ENCODE data around the gene STRAP. TPM values are rescaled to one million over a fixed set of nuclear protein-coding genes. Genes with fewer than 3 reads are reported as not detected.

STRAP gene
- polyA plus RNA-seq, 1 of the 3 experiments (the other 2 are of a cell fraction): 85.6 TPM

GRCh38 chr12:15936751-15937150, 54.6 kb downstream of the STRAP start:
- no peaks in the 10 kb centered on the region for H3K9me3 ChIP-seq
- no peaks in the 10 kb centered on the region for H3K27me3 ChIP-seq (ENCODE audit: insufficient read depth)
- 92% methylated on average over 3 of the region's 3 CpGs for WGBS (ENCODE audit: low lambda C conversion rate)
- no peak overlapping the region for H3K9ac ChIP-seq
- H3K36me3 ChIP-seq (replicated peaks in 1 of 2; ENCODE audit: control insufficient read depth in 1 of 2, insufficient read depth in 2 of 2, low read length in 1 of 2): no peaks in the 10 kb centered on the region
- no peaks in the 10 kb centered on the region for H3K9me2 ChIP-seq
- no peak for DNase-seq
- no peak overlapping the region for H3K4me2 ChIP-seq
- H3K79me2 ChIP-seq (ENCODE audit: insufficient read depth): peaks cover 19% of the 10 kb centered on the region; the same call in 1 of the 2 replicates
- CTCF ChIA-PET: interaction anchor here (0.9 kb wide), 1 partner anchor 38 kb away, joined by 3 read pairs; no protein-coding TSS in a partner anchor
- POLR2A ChIA-PET: no interaction called here
- H2AFZ ChIP-seq (ENCODE audit: low read depth): no peak overlapping the region
- no peak for TF ChIP-seq RCOR1 (IDR thresholded peaks at IDR 0.05; ENCODE audit: low read length)
- no peak for TF ChIP-seq EP300 (IDR thresholded peaks at IDR 0.05; ENCODE audit: borderline replicate concordance in 1 of 2, low read depth in 1 of 2, low read length in 1 of 2)
- no peak for TF ChIP-seq GATA2 (CRISPR knock-in tag; IDR thresholded peaks at IDR 0.05)
- no peak for TF ChIP-seq GABPA (IDR thresholded peaks at IDR 0.05; ENCODE audit: low read depth)
- TF ChIP-seq CHD2 (IDR thresholded peaks at IDR 0.05; ENCODE audit: low read length, partially characterized antibody): no peak
- TF ChIP-seq, protein P1, sequence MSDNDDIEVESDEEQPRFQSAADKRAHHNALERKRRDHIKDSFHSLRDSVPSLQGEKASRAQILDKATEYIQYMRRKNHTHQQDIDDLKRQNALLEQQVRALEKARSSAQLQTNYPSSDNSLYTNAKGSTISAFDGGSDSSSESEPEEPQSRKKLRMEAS (IDR thresholded peaks at IDR 0.05; ENCODE audit: low read depth): no peak
- TF ChIP-seq, protein P2, sequence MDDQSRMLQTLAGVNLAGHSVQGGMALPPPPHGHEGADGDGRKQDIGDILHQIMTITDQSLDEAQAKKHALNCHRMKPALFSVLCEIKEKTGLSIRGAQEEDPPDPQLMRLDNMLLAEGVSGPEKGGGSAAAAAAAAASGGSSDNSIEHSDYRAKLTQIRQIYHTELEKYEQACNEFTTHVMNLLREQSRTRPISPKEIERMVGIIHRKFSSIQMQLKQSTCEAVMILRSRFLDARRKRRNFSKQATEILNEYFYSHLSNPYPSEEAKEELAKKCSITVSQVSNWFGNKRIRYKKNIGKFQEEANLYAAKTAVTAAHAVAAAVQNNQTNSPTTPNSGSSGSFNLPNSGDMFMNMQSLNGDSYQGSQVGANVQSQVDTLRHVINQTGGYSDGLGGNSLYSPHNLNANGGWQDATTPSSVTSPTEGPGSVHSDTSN (IDR thresholded peaks at IDR 0.05): no peak
- no peak for TF ChIP-seq POLR2AphosphoS5 (IDR thresholded peaks at IDR 0.05; ENCODE audit: low read depth, low read length)
- H3K4me1 ChIP-seq (ENCODE audit: control insufficient read depth in 1 of 2, insufficient read depth in 2 of 2, low read depth in 1 of 2, low read length in 1 of 2): peaks cover 0 to 3% of the 10 kb centered on the region in 2 experiments; a peak in 1 of 4 replicates
- no peaks in the 10 kb centered on the region for H4K20me1 ChIP-seq (ENCODE audit: insufficient read depth)
- no peak overlapping the region for H3K27ac ChIP-seq (ENCODE audit: low read depth in 2 of 2, low read length in 1 of 2)
- peaks cover 3% of the 10 kb centered on the region for H3F3A ChIP-seq (replicated peaks; ENCODE audit: insufficient read depth)
- H3K4me3 ChIP-seq (ENCODE audit: low read depth in 2 of 2, low read length in 1 of 2): no peak overlapping the region

DNA sequence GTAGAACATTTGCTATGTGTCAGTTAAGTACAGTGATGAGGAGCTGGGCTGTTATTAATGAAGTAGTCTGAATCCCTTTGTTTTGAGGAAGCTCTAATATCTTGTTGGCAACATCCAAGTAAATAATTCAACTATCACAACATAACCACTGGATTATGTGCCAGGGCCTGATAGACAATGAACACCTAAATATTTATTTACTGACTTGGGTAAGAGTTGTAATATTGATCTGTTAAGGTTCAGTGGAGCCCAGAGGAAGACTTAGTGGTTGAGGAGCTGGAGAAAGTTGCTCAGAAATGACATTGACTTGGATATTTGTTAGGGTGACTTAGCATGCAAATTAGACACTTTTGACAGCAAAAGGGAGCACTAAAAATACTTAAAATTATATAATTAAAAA, 55.7 kb downstream of the STRAP start:
- Histone ChIP-seq H3K9me2 (no peaks in the 10 kb centered on the region), H3K4me2 (no peak overlapping the region), H3F3A (replicated peaks; ENCODE audit: insufficient read depth) (peaks cover 3% of the 10 kb centered on the region), H3K9ac (no peak overlapping the region), H3K36me3 (replicated peaks in 1 of 2; ENCODE audit: control insufficient read depth in 1 of 2, insufficient read depth in 2 of 2, low read length in 1 of 2) (no peaks in the 10 kb centered on the region), H3K4me3 (ENCODE audit: low read depth in 2 of 2, low read length in 1 of 2) (no peak overlapping the region), H3K4me1 (ENCODE audit: control insufficient read depth in 1 of 2, insufficient read depth in 2 of 2, low read depth in 1 of 2, low read length in 1 of 2) (no peaks in the 10 kb centered on the region), H3K27ac (ENCODE audit: low read depth in 2 of 2, low read length in 1 of 2) (no peak overlapping the region), H4K20me1 (ENCODE audit: insufficient read depth) (no peaks in the 10 kb centered on the region), H3K79me2 (ENCODE audit: insufficient read depth) (peaks cover 14% of the 10 kb centered on the region; the same call in 1 of the 2 replicates), H3K9me3 (no peaks in the 10 kb centered on the region), H2AFZ (ENCODE audit: low read depth) (no peak overlapping the region), H3K27me3 (ENCODE audit: insufficient read depth) (no peaks in the 10 kb centered on the region)
- TF ChIP-seq, protein P3, sequence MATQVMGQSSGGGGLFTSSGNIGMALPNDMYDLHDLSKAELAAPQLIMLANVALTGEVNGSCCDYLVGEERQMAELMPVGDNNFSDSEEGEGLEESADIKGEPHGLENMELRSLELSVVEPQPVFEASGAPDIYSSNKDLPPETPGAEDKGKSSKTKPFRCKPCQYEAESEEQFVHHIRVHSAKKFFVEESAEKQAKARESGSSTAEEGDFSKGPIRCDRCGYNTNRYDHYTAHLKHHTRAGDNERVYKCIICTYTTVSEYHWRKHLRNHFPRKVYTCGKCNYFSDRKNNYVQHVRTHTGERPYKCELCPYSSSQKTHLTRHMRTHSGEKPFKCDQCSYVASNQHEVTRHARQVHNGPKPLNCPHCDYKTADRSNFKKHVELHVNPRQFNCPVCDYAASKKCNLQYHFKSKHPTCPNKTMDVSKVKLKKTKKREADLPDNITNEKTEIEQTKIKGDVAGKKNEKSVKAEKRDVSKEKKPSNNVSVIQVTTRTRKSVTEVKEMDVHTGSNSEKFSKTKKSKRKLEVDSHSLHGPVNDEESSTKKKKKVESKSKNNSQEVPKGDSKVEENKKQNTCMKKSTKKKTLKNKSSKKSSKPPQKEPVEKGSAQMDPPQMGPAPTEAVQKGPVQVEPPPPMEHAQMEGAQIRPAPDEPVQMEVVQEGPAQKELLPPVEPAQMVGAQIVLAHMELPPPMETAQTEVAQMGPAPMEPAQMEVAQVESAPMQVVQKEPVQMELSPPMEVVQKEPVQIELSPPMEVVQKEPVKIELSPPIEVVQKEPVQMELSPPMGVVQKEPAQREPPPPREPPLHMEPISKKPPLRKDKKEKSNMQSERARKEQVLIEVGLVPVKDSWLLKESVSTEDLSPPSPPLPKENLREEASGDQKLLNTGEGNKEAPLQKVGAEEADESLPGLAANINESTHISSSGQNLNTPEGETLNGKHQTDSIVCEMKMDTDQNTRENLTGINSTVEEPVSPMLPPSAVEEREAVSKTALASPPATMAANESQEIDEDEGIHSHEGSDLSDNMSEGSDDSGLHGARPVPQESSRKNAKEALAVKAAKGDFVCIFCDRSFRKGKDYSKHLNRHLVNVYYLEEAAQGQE (IDR thresholded peaks at IDR 0.05; ENCODE audit: low read depth, low read length): no peak
- ChIA-PET CTCF (no interaction called here), POLR2A (no interaction called here)
- no peak for DNase-seq

All from SK-N-SH (cell line).